ENCODE data around the gene ASIC4. TPM values are rescaled to one million over a fixed set of nuclear protein-coding genes. Genes with fewer than 3 reads are reported as not detected.

ASIC4 gene
- total RNA-seq, 1 experiment from 2014 or later = 0.45 TPM

DNA sequence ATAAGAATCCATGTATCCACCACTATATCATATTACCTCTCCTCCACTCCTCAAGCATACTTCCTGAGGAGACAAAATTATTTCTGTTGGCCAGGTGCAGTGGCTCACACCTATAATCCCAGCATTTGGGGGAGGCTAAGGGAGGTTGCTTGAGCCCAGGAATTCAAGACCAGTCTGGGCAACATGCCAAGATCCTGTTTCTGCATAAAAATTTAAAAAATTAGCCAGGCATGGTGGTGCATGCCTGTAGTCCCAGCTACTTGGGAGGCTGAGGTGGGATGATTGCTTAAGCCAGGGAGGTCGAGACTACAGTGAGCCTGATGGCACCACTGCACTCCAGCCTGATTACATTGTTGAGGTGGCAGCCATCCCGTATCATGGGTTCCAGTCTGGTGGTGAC, 67.1 kb downstream of the ASIC4 start:
- Histone ChIP-seq H3K4me3 (ENCODE audit: low read depth, low read length, poor library complexity, severe bottlenecking) (no peak overlapping the region), H3K27ac (ENCODE audit: low read depth, low read length, poor library complexity, severe bottlenecking) (no peak overlapping the region), H3K36me3 (ENCODE audit: insufficient read depth, low read length, poor library complexity, severe bottlenecking) (no peaks in the 10 kb centered on the region), H3K9me3 (ENCODE audit: low read depth, low read length, poor library complexity, severe bottlenecking) (no peaks in the 10 kb centered on the region), H3K27me3 (replicated peaks; ENCODE audit: insufficient read depth, low read depth, low read length, poor library complexity) (no peaks in the 10 kb centered on the region), H3K4me1 (ENCODE audit: insufficient read depth, low read length, poor library complexity, severe bottlenecking) (no peaks in the 10 kb centered on the region)
- ChIA-PET POLR2A (ENCODE audit: low non-redundant PET) (no interaction called here), CTCF (no interaction called here)
- TF ChIP-seq EZH2 (IDR thresholded peaks at IDR 0.05; ENCODE audit: borderline replicate concordance, low read depth, low read length, poor library complexity, severe bottlenecking) = no peak
- no peak for TF ChIP-seq CTCF (conservative IDR thresholded peaks at IDR 0.05; ENCODE audit: low read depth, low read length)
- intact Hi-C loops (cut with micrococcal nuclease; ENCODE audit: unreplicated experiment) = no loop called here
- BruUV-seq (replicated peaks) = no TSS peak
- no peak for DNase-seq (ENCODE audit: low spot score)

Small RNA genes lying within 50 kb of the gene (microRNA-seq; reads per million reads assigned to microRNA genes)
- 1.3 reads per million for gene MIR3132

Other genes starting within 250 kb of the ASIC4 start
- gene DNAJB2, start 235.1 kb upstream of the ASIC4 start, total RNA-seq (2021) = 24.4 and 24.6 TPM in 2 replicates
- gene PTPRN, start 205.1 kb upstream of the ASIC4 start, total RNA-seq (2021) = 0.30 TPM in 1 of 2 replicates, not detected in the other
- gene RESP18, start 181.7 kb upstream of the ASIC4 start, total RNA-seq (2021) = not detected in 2 replicates
- 69.2 and 83.0 TPM in 2 replicates for gene DNPEP, start 126.6 kb upstream of the ASIC4 start, total RNA-seq (2021)
- gene DES, start 96.1 kb upstream of the ASIC4 start, total RNA-seq (2021) = not detected in 2 replicates
- 8.4 and 15.7 TPM in 2 replicates for gene SPEG, start 79.6 kb upstream of the ASIC4 start, total RNA-seq (2021)
- 32.1 and 45.8 TPM in 2 replicates for gene GMPPA, start 15.6 kb upstream of the ASIC4 start, total RNA-seq (2021)
- 13.8 and 15.8 TPM in 2 replicates for gene CHPF, start 29.3 kb downstream of the ASIC4 start, total RNA-seq (2021)
- gene TMEM198, start 29.5 kb downstream of the ASIC4 start, total RNA-seq (2021) = 4.6 and 7.6 TPM in 2 replicates
- gene OBSL1, start 57.1 kb downstream of the ASIC4 start, total RNA-seq (2021) = 23.1 and 46.6 TPM in 2 replicates
- gene INHA, start 57.8 kb downstream of the ASIC4 start, total RNA-seq (2021) = 0.70 TPM in 1 of 2 replicates, not detected in the other
- 35.6 and 43.9 TPM in 2 replicates for gene STK11IP, start 83.4 kb downstream of the ASIC4 start, total RNA-seq (2021)
- 0.52 and 1.5 TPM in 2 replicates for gene SLC4A3, start 113.1 kb downstream of the ASIC4 start, total RNA-seq (2021)

Data from A673 (cell line).